SU-DHL-6 (cell line): ENCODE measurements around the gene RPL27A.

Source experiments
- EZH2phosphoT487 ChIP-seq: fragments of 200-600 bp; sonication (generic), shearing (Covaris generic); conservative IDR thresholded peaks from 2 replicates; pipeline ENCODE4 v1.6.1; 2018; ENCODE audit warnings: mild to moderate bottlenecking, antibody characterized with exemption, low read length, moderate library complexity, mixed read lengths
- TF ChIP-seq, protein P1 (sequence below): fragments of 200-600 bp; sonication (generic); IDR thresholded peaks from one replicate; pipeline ENCODE4 v1.5.1; 2017; ENCODE audit warnings: antibody characterized with exemption, mild to moderate bottlenecking, low read length, moderate library complexity; ENCODE audit not compliant: insufficient read depth, poor library complexity, severe bottlenecking

DNA sequence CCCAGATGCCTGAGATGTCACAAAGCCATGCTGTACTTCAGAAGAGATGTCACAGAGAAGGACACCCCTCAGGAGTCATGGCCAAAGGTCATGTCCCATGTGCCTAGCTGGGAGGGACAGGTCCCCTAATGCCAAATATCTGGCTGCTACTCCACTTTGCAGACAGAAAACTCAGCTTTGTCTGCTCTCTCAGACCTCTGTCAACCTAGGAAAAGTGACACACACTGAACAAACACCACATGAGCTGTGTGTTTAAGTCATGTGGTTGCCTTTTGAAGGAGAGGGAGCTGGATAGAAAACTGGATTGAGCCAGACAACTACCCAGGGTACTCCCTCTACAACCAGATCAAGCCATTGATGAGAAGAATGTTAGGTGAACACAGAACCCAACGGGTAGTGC lies 3.6 kb upstream of the RPL27A start:
- no peak for TF ChIP-seq EZH2phosphoT487
- TF ChIP-seq, protein P1, sequence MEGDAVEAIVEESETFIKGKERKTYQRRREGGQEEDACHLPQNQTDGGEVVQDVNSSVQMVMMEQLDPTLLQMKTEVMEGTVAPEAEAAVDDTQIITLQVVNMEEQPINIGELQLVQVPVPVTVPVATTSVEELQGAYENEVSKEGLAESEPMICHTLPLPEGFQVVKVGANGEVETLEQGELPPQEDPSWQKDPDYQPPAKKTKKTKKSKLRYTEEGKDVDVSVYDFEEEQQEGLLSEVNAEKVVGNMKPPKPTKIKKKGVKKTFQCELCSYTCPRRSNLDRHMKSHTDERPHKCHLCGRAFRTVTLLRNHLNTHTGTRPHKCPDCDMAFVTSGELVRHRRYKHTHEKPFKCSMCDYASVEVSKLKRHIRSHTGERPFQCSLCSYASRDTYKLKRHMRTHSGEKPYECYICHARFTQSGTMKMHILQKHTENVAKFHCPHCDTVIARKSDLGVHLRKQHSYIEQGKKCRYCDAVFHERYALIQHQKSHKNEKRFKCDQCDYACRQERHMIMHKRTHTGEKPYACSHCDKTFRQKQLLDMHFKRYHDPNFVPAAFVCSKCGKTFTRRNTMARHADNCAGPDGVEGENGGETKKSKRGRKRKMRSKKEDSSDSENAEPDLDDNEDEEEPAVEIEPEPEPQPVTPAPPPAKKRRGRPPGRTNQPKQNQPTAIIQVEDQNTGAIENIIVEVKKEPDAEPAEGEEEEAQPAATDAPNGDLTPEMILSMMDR: no peak
